VCaP (cell line): ENCODE results near the gene MOB3C.

Experiments used
- H3K27ac ChIP-seq: fragments of 450-650 bp; 2 replicates; pipeline ENCODE4 v1.5.1; 2017
- CTCF ChIP-seq: fragments of 450-650 bp; conservative IDR thresholded peaks from 2 replicates; pipeline ENCODE4 v1.5.1; 2017; ENCODE audit warnings: mild to moderate bottlenecking, moderate library complexity

MOB3C gene

GRCh38 chr1:46646331-46646730 lies 29.7 kb upstream of the MOB3C start:
- H3K27ac ChIP-seq = no peak overlapping the region
- TF ChIP-seq CTCF = no peak

DNA sequence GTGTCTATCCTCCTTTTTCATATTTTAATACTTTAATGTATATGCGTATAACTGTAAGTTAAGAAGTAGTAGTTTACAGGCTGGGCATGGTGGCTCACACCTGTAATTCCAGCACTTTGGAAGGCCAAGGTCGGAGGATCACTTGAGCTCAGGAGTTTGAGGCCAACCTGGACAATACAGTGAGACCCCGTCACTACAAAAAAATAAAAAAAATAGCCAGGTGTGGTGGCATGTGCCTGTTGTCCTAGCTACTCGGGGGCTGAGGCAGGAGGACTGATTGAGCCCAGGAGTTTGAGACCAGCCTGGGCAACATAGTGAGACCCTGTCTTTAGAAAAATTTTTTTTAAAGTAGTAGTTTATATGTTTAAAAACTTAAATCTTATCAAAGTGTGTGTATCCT lies 29.2 kb upstream of the MOB3C start:
- no peak for TF ChIP-seq CTCF
- peak overlapping the region; percentile 85 for H3K27ac ChIP-seq

- no peak for TF ChIP-seq CTCF
- H3K27ac ChIP-seq = peak overlapping the region; percentile 85
These were observed 26.8 kb upstream of the MOB3C start for GRCh38 chr1:46643368-46643775.

DNA sequence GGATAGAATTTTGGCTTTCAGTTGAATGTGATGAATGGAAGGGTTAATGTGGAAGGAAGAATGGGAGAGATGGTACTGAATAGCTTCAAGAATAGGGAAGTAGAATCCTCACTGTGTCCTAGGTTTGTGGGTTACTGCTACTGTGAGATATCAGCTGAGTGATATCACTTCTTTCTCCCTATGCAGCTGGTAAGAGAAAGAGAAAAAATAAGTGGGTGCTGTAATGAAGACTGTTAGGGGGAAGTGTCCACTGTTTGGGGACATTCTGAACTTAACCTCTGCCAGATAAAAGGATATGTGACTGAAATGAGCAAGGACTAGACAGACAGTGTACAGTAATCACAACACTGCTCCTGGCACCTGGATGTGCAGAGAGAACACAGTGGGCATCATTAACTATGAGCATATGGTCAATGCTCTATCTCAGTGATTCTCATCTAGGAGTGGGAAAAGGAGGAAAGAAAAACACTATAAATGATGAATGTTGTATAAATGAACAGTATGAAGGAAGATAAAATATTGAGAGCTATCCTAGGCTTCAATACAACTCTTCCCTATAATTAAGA lies 25.6 kb upstream of the MOB3C start:
- no peak for TF ChIP-seq CTCF
- peak overlapping the region; percentile 85 for H3K27ac ChIP-seq

DNA sequence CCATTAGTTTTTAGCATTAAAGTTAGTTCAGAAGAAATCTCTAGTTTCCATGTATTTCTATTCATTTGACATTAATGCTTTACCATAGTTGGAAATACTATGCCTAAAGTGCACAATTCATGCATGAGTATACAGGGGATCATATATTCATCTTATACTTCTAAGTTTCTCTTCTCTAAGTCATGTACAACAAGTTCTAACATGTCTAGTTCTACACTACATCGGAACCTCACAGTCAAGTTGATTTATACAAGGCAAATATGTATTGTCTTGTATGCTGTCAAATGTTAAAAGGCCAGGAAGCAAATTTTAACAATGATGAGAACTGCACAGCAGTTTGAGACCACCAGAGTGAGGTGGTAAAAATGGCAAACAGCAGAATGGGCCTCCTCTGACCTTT lies 22.9 kb upstream of the MOB3C start:
- peak overlapping the region; percentile 85 for H3K27ac ChIP-seq
- TF ChIP-seq CTCF = no peak

DNA sequence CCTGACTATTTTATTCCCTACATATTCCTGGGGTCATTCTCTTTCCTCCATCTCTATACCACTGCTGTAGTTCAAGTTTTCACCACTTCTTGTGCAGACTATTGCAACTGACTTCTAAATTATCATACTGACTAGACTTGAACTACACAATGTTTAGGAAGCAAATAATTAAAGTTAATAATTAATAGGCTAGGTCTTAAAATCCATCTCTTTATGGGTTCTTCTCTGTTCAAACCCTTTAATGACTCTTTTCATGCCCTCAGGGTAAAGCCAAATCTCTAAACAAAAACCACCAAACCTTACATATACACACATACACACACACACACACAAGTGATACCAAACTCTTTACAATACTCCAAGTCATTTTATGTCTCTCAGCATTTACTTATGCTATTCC lies 22.3 kb upstream of the MOB3C start:
- H3K27ac ChIP-seq = peak overlapping the region; percentile 85
- no peak for TF ChIP-seq CTCF

DNA sequence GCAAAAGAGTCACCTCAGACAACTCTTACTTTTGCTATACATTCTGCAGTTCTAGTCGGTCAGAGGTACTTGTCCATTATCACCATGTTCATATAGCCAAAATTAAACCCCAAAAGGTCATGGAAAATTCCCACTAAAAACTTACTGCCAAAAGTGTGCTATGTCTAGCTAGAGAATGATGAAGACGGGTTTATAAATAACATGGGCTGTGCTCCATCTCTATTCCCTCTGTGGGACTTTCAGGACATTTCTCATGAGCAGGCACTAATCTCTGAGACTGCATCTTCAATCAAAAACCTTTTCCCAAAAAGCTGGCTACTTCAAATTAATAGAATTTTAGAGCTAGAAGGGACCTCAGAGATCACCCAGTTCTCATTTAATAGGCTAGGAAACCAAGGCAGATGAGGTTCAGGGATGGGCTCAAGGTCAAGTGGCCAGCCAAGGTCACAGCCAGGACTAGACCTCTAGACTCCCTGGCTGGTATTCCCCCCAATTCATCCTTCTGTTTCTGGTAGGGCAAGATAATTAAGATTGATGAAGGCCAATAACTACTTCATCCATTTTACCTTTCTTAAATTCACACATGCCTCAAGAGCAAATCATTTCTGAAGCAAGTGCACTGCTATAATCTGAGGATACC lies 21.0 kb upstream of the MOB3C start:
- TF ChIP-seq CTCF = no peak
- peak overlapping the region; percentile 85 for H3K27ac ChIP-seq
